Putamen (tissue), 1 donor: ENCODE measurements around the gene CCBE1.
A peak's percentile ranks its signal among the peaks of the same experiment; 100 is the strongest.

Source experiments
- DNase-seq: peaks from one replicate; pipeline ENCODE4 v3.0.0-alpha.2; 2016; ENCODE audit warnings: low spot score

CCBE1 gene

GRCh38 chr18:59388817-59389216 is 308.4 kb downstream of the CCBE1 start:
- no peak for DNase-seq

- peak; percentile 3 for DNase-seq
Observed at GRCh38 chr18:59387687-59388565, 309.3 kb downstream of the CCBE1 start.

GRCh38 chr18:59386909-59387686 is 310.1 kb downstream of the CCBE1 start:
- peak; percentile 15 for DNase-seq

- DNase-seq, result no peak
Observed at GRCh38 chr18:59385191-59385590, 312.0 kb downstream of the CCBE1 start.

- no peak for DNase-seq
Observed at GRCh38 chr18:59383851-59384250, 313.4 kb downstream of the CCBE1 start.

GRCh38 chr18:59382383-59382782 is 314.8 kb downstream of the CCBE1 start:
- DNase-seq, result no peak

- no peak for DNase-seq
Observed at GRCh38 chr18:59381949-59382348, 315.3 kb downstream of the CCBE1 start.
